ENCODE measurements around the gene CD160. TPM values are rescaled to one million over a fixed set of nuclear protein-coding genes. Genes with fewer than 3 reads are reported as not detected.

Gene CD160
- total RNA-seq, 2 donors from 2014 or later = not detected

DNA sequence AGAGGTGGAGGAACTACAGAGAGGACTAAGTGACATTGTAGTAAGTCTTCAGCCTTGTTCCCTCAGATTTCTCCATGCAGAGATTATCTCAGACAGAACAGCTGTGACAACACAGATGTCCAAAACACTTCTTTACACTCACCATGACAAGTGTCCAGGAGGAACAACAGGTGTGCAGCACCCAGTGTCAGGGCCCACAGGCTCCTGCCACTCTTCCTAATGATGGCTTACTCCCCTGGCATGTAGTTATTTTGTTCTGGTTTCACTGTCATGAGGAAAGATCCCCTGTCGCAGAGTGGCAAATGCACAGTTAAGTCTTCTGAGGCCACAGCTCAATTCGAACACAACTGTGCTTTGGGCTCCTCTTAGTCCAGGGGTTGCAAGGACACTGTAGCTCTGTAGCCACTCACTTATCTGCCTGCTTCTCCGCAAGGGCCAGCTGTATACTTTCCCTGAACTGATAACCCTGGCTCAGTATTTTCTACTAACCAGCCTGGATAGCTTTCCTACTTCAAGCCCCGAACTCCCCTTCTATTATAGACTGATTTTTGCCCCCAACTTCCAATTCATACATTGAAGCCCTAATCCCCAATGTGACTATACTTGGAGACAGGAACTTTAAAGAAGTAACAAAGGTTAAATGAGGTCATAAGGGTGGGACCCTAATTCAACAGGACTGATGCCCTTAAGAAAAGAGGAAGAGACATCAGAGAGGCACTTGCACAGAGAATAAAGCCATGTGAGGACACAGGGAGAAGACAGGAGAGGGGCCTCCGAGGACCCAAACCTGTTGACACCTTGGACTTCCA is 23.3 kb upstream of the CD160 start:
- H3K4me1 ChIP-seq (replicated peaks) = no peaks in the 10 kb centered on the region

DNA sequence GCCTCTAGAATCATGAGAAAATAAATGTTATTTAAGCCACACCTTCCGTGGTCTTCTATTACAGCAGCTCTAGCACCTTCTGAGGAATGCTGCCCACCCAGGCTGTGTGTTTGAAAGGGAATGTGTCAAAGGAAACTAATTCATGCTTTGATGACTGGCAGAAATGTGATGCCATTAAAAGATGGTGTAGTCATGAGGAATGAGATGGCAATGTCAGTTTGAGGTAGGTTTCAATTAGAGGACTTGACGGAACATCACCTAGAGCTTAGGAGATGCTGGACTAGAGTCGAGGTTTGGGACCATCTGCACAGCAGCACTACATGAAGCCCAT is 22.7 kb upstream of the CD160 start:
- WGBS = 87% methylated on average over 3 of the region's 3 CpGs
- H3K9me3 ChIP-seq = no peaks in the 10 kb centered on the region
- DNase-seq (ENCODE audit: low spot score) = no peak
- no peak overlapping the region for H3K27ac ChIP-seq
- no peak overlapping the region for H3K4me3 ChIP-seq
- no peaks in the 10 kb centered on the region for H3K36me3 ChIP-seq
- TF ChIP-seq POLR2AphosphoS5 (IDR thresholded peaks at IDR 0.05) (no peak), POLR2A (IDR thresholded peaks at IDR 0.05) (no peak)
- TF ChIP-seq, protein P1, sequence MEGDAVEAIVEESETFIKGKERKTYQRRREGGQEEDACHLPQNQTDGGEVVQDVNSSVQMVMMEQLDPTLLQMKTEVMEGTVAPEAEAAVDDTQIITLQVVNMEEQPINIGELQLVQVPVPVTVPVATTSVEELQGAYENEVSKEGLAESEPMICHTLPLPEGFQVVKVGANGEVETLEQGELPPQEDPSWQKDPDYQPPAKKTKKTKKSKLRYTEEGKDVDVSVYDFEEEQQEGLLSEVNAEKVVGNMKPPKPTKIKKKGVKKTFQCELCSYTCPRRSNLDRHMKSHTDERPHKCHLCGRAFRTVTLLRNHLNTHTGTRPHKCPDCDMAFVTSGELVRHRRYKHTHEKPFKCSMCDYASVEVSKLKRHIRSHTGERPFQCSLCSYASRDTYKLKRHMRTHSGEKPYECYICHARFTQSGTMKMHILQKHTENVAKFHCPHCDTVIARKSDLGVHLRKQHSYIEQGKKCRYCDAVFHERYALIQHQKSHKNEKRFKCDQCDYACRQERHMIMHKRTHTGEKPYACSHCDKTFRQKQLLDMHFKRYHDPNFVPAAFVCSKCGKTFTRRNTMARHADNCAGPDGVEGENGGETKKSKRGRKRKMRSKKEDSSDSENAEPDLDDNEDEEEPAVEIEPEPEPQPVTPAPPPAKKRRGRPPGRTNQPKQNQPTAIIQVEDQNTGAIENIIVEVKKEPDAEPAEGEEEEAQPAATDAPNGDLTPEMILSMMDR (IDR thresholded peaks at IDR 0.05) = no peak
- H3K27me3 ChIP-seq (replicated peaks; ENCODE audit: insufficient read depth) = no peaks in the 10 kb centered on the region
- intact Hi-C loops (cut with DNase I) = no loop called here
- no peaks in the 10 kb centered on the region for H3K4me1 ChIP-seq (replicated peaks)

More for the DNA sequence above, 23.3 kb upstream of the CD160 start:
- no peak overlapping the region for H3K4me3 ChIP-seq
- H3K36me3 ChIP-seq = no peaks in the 10 kb centered on the region
- no peak overlapping the region for H3K27ac ChIP-seq
- H3K9me3 ChIP-seq = no peaks in the 10 kb centered on the region
- intact Hi-C loops (cut with DNase I) = no loop called here
- DNase-seq (ENCODE audit: low spot score) = no peak
- no peak for TF ChIP-seq POLR2A (IDR thresholded peaks at IDR 0.05)
- TF ChIP-seq, protein P1 (IDR thresholded peaks at IDR 0.05) = no peak
- no peaks in the 10 kb centered on the region for H3K27me3 ChIP-seq (replicated peaks; ENCODE audit: insufficient read depth)
- 81% methylated on average over 5 of the region's 5 CpGs for WGBS

DNA sequence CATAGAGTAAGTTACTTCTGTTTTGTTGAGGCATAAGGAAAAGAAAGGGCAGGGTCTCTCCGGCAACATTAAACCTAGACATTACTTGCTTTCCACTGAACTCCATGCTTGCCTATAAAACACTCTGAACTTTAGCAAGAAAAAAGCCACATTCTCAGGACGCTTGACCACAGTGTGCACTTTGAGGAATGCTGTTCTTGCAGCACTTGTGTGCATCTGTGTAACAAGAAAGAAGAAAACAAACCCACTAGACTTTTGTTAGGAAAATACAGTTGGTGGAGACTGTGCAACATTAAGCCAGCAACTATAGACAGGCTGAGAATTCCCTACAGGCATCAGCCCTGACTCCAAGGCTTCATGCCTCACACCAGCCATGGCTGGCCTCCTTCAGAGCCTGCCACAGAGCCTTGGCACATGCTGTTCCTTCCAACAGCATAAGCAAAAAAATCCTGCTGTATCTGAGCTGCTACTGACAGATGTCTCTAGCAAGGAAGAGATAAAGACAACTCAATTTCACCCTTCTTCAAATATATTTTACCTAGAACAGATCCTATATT is 17.9 kb upstream of the CD160 start:
- Histone ChIP-seq H3K4me3 (no peak overlapping the region), H3K9me3 (no peaks in the 10 kb centered on the region), H3K27ac (no peak overlapping the region), H3K36me3 (no peaks in the 10 kb centered on the region), H3K27me3 (replicated peaks; ENCODE audit: insufficient read depth) (no peaks in the 10 kb centered on the region), H3K4me1 (replicated peaks) (no peaks in the 10 kb centered on the region)
- intact Hi-C loops (cut with DNase I) = no loop called here
- WGBS = 63% methylated on average over 2 of the region's 2 CpGs
- no peak for DNase-seq (ENCODE audit: low spot score)
- no peak for TF ChIP-seq POLR2A (IDR thresholded peaks at IDR 0.05)

DNA sequence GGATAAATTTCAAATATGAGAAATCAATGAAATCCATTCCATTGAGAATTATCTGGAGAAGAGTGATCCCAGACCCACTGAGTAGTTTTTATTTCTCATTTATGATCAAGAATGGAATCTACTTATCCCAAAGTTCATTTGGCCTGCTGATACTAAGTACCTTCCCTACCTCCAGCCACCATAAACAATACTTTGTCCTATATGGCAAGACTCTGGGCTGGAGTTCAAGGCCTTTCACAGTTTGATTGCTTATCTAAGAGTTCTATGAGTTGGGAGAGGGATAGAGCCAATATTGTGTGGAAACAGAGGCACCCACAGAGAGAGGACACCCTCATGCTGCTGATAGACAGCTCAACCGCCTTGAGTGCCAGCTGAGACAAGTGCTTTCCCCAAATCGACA is 17.2 kb upstream of the CD160 start:
- Histone ChIP-seq H3K4me3 (no peak overlapping the region), H3K36me3 (no peaks in the 10 kb centered on the region), H3K9me3 (no peaks in the 10 kb centered on the region), H3K27ac (no peak overlapping the region), H3K27me3 (replicated peaks; ENCODE audit: insufficient read depth) (no peaks in the 10 kb centered on the region), H3K4me1 (replicated peaks) (no peaks in the 10 kb centered on the region)
- TF ChIP-seq, protein P1 (IDR thresholded peaks at IDR 0.05) = no peak
- TF ChIP-seq POLR2AphosphoS5 (IDR thresholded peaks at IDR 0.05) (no peak), POLR2A (IDR thresholded peaks at IDR 0.05) (no peak)
- intact Hi-C loops (cut with DNase I) = no loop called here
- WGBS = 81% methylated on average over 2 of the region's 2 CpGs
- no peak for DNase-seq (ENCODE audit: low spot score)

DNA sequence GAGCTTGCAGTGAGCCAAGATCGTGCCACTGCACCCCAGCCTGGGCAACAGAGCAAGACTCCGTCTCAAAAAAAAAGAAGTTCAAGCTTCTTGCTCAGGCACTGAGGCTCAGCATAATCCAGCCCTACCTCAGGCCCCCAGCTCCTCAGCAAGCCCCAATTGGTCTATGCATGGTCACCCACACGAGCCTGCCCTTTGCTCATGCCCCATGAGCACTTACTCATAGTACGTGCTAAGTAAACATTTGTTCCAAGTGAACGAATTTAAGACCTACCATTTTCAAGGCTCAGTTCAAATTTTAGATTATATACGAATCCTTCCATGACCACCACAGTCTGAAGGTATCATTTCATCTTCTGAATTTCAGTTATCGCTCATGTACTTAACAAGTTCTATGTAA is 16.5 kb upstream of the CD160 start:
- 84% methylated on average over 7 of the region's 7 CpGs for WGBS
- DNase-seq (ENCODE audit: low spot score) = no peak
- TF ChIP-seq POLR2A (IDR thresholded peaks at IDR 0.05) (no peak), POLR2AphosphoS5 (IDR thresholded peaks at IDR 0.05) (no peak)
- TF ChIP-seq, protein P1 (IDR thresholded peaks at IDR 0.05) = no peak
- Histone ChIP-seq H3K9me3 (no peaks in the 10 kb centered on the region), H3K4me3 (no peak overlapping the region), H3K4me1 (replicated peaks) (no peaks in the 10 kb centered on the region), H3K27ac (no peak overlapping the region), H3K27me3 (replicated peaks; ENCODE audit: insufficient read depth) (no peaks in the 10 kb centered on the region), H3K36me3 (no peaks in the 10 kb centered on the region)
- intact Hi-C loops (cut with DNase I) = no loop called here

Measured in prostate gland (tissue), 2 donors.